GM19043 (cell line): ENCODE data around the gene POTEM.
"Not testable (repeated sequence)": the region's sequence is repeated elsewhere in the genome, so short reads cannot be mapped to it uniquely, and the experiment has no call there.

Experiments
- ATAC-seq: cut with Tn5 transposase; IDR thresholded peaks from one replicate; pipeline ENCODE4 v1.9.1; 2021; ENCODE audit warnings: low read depth; ENCODE audit not compliant: unreplicated experiment

Gene POTEM

GRCh38 chr14:18967134-18967533, at the start of gene POTEM:
TSS of gene POTEM (plus strand) at chr14:18967434. CDS start at chr14:18967486, 52 bp downstream.
- not testable (repeated sequence) for ATAC-seq

DNA sequence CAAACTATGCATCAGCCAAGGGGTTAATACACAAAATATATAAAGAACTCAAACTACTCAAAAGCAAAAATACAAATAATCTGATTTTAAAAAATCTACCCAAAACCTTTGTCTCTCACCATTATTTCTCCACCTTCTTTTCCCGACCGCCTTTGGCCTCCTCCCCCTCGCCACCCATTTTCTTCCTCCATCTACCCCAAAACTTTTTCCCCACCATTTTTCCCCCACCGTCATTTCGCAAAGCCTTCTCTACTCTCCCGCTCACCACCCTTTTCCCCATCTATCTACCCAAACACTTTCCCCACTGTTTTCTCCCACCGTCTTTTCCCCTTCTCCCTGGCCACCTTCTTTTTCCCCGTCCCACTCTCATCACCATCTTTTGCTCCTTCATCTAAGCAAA, 48.9 kb upstream of the POTEM start:
- ATAC-seq, result not testable (repeated sequence)

DNA sequence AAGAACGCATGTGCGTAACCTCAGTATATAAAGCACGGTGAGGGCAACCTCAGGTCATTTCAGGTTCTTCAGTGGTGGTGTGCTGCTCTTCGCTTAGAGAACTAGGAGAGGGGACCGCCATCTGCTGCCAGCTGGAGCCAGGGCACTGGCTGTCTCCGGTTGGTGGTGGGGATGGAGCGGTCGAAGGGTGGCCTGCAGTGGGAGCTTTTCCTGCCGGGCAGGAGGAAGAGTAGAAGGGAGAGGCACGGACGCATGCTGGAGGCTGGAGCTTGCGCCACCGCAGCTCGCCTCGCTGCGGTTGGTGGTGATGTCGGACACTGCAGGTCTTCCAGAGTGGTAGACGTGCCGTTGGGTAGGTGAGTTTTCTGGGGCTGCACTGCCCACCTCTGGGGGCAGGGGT, 47.2 kb upstream of the POTEM start:
- ATAC-seq, result not testable (repeated sequence)

- not testable (repeated sequence) for ATAC-seq
Observed at GRCh38 chr14:18921055-18921701, 46.1 kb upstream of the POTEM start.

- ATAC-seq, result not testable (repeated sequence)
Observed at GRCh38 chr14:18936848-18937247, 30.4 kb upstream of the POTEM start.

GRCh38 chr14:18938733-18939132, 28.5 kb upstream of the POTEM start:
- ATAC-seq, result not testable (repeated sequence)

DNA sequence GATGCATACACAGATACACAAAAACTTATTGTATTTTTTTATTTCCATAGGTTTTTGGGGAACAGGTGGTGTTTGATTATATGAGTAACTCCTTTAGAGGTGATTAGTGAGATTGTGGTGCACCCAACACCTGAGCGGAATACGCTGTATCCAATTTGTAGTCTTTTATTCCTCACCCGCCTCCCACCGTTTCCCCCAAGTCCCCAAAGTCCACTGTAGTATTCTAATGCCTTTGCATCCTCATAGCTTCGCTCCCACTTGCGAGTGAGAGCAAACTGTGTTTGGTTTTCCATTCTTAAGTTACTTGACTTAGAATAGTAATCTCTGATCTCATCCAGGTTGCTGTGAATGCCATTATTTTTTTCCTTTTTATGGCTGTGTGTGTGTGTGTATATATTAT, 17.3 kb upstream of the POTEM start:
- not testable (repeated sequence) for ATAC-seq

GRCh38 chr14:18953085-18953484, 14.1 kb upstream of the POTEM start:
- not testable (repeated sequence) for ATAC-seq

DNA sequence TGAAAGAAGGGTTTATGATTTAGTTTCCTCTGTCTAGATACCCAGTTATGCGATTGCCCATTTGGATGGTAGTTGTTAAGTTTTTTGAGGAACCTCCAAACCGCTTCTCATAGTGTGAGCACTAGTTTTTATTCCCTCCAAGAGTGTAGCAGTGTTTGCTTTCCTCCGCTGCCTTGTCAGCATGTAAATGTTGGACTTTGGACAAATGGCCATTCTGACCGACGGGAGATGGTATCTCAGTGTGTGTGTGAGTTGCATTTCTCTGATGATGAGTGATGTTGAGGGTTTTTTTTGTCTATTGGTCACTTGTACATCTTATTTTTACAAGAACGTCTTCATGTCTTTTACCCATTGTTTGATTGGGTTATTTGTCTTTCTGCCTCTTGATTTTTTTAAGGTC, 11.4 kb upstream of the POTEM start:
- not testable (repeated sequence) for ATAC-seq

- ATAC-seq, result not testable (repeated sequence)
Observed at GRCh38 chr14:18961576-18961975, 5.7 kb upstream of the POTEM start.

- ATAC-seq, result not testable (repeated sequence)
Observed at GRCh38 chr14:18962143-18962542, 5.1 kb upstream of the POTEM start.

DNA sequence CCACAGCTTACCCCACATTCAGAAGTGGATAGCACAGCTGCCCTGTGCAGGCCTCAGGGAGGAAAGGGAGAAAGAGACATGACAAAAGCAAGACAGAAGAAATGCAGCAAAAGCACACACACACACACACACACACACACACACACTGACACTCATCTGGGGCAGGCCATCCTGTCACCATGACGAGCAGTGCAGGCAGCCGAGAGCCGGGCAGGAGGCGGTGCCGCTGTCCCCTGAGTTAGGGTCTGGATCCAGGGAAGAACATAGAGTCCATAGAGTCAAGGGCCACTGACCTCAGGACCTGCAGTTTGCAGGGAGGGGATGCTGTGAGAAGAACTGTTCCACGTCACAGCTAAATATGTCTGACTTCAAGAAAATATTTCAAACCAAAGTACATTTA, 4.0 kb upstream of the POTEM start:
- not testable (repeated sequence) for ATAC-seq

- ATAC-seq, result not testable (repeated sequence)
Observed at GRCh38 chr14:18964878-18965277, 2.4 kb upstream of the POTEM start.

- ATAC-seq, result not testable (repeated sequence)
Observed at GRCh38 chr14:19002566-19002965, 35.3 kb downstream of the POTEM start.

- not testable (repeated sequence) for ATAC-seq
Observed at GRCh38 chr14:19006490-19006889, 39.3 kb downstream of the POTEM start.

DNA sequence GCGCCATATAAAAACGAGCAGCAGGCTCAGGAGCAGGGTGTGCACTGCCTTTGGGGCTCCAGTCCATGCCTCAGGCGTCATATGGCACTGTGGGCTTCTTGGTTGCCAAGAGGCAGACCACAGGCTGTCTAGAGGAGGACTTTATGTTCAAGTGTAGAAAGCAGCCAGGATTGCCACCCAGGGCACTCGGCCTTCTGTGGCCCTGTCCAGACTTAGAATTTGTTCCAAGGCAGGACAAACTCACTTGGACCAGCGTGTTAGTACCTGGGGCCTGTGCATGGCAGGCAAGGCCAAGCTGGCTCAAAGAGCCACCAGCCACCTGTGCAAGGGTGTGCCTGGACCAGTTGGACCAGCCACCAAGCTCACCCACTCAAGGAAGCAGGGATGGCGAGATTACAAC, 40.4 kb downstream of the POTEM start:
- not testable (repeated sequence) for ATAC-seq

GRCh38 chr14:19011029-19011428, 43.8 kb downstream of the POTEM start:
- not testable (repeated sequence) for ATAC-seq

- ATAC-seq, result not testable (repeated sequence)
Observed at GRCh38 chr14:19011703-19012102, 44.5 kb downstream of the POTEM start.

GRCh38 chr14:19015185-19015584, 48.0 kb downstream of the POTEM start:
- ATAC-seq, result not testable (repeated sequence)

DNA sequence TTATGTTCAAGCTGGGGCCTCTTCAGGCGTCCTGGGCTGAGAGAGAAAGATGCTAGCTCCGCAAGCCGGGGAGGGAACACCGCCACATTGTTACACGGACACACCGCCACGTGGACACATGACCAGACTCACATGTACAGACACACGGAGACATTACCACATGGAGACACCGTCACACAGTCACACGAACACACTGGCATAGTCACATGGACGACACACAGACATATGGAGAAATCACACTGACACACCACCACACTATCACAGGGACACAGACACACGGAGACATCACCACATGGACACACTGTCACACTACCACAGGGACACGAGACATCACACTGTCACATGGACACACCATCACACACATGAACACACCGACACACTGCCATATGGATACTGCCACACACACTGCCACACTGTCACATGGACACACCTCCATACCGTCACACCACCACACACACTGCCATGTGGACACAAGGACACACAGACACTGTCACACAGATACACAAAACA, 57.9 kb downstream of the POTEM start:
- ATAC-seq, result not testable (repeated sequence)

GRCh38 chr14:19026649-19027351, 59.6 kb downstream of the POTEM start:
- ATAC-seq, result not testable (repeated sequence)

- not testable (repeated sequence) for ATAC-seq
Observed at GRCh38 chr14:19027895-19028294, 60.7 kb downstream of the POTEM start.
